GM10266 (cell line): ENCODE data around the gene LGR4.

Source experiments
- DNase-seq: peaks from one replicate; pipeline ENCODE4 v3.0.0; 2012; ENCODE audit errors: extremely low spot score
- CTCF ChIP-seq: IDR thresholded peaks from 2 replicates; pipeline ENCODE4 v1.5.1; 2012; ENCODE audit warnings: mild to moderate bottlenecking, low read depth; ENCODE audit not compliant: control insufficient read depth, insufficient read depth; ENCODE audit errors: missing control alignments

Gene LGR4

GRCh38 chr11:27471589-27472397 lies 797 bp downstream of the LGR4 start:
- peak; percentile 46 for DNase-seq

GRCh38 chr11:27470826-27471588 lies 1.6 kb downstream of the LGR4 start:
- TF ChIP-seq CTCF = no peak
- DNase-seq = no peak

More at GRCh38 chr11:27471589-27472397, 797 bp downstream of the LGR4 start:
- no peak for TF ChIP-seq CTCF

- no peak for DNase-seq
- TF ChIP-seq CTCF = no peak
These were observed 2.4 kb downstream of the LGR4 start for GRCh38 chr11:27470166-27470565.

- TF ChIP-seq CTCF = no peak
- no peak for DNase-seq
These were observed 3.4 kb downstream of the LGR4 start for GRCh38 chr11:27468995-27469695.

- no peak for DNase-seq
- no peak for TF ChIP-seq CTCF
These were observed 4.2 kb downstream of the LGR4 start for GRCh38 chr11:27468209-27468994.

- no peak for TF ChIP-seq CTCF
- no peak for DNase-seq
These were observed 5.2 kb downstream of the LGR4 start for GRCh38 chr11:27467181-27467913.
